ENCODE data around the gene ERO1A.

The ERO1A gene

GRCh38 chr14:52694761-52695480, 437 bp downstream of the ERO1A start:
- peak; percentile 66 for DNase-seq

- no peak for DNase-seq
These were observed 1.8 kb downstream of the ERO1A start for GRCh38 chr14:52693532-52693931.

- DNase-seq, result no peak
These were observed 2.3 kb downstream of the ERO1A start for GRCh38 chr14:52693036-52693435.

GRCh38 chr14:52692248-52692962, 3.0 kb downstream of the ERO1A start:
- DNase-seq, result no peak

- no peak for DNase-seq
These were observed 4.2 kb downstream of the ERO1A start for GRCh38 chr14:52690983-52691760.

- no peak for DNase-seq
These were observed 9.2 kb downstream of the ERO1A start for GRCh38 chr14:52686176-52686575.

GRCh38 chr14:52683985-52684520, 11.3 kb downstream of the ERO1A start:
- DNase-seq, result no peak

GRCh38 chr14:52678591-52678990, 16.8 kb downstream of the ERO1A start:
- DNase-seq, result no peak

GRCh38 chr14:52663850-52664249, 31.5 kb downstream of the ERO1A start:
- DNase-seq, result no peak

- DNase-seq, result no peak
These were observed 34.0 kb downstream of the ERO1A start for GRCh38 chr14:52661314-52661713.

- no peak for DNase-seq
These were observed 34.5 kb downstream of the ERO1A start for GRCh38 chr14:52660832-52661231.

- DNase-seq, result no peak
These were observed 35.0 kb downstream of the ERO1A start for GRCh38 chr14:52660325-52660724.

GRCh38 chr14:52656905-52657304, 38.5 kb downstream of the ERO1A start:
- DNase-seq, result no peak

- no peak for DNase-seq
These were observed 44.6 kb downstream of the ERO1A start for GRCh38 chr14:52650774-52651173.

GRCh38 chr14:52649511-52649910, 45.8 kb downstream of the ERO1A start:
- DNase-seq, result no peak

- no peak for DNase-seq
These were observed 53.6 kb downstream of the ERO1A start for GRCh38 chr14:52641745-52642144.

GRCh38 chr14:52640137-52640536, 55.2 kb downstream of the ERO1A start:
- no peak for DNase-seq

- DNase-seq, result no peak
These were observed 75.7 kb downstream of the ERO1A start for GRCh38 chr14:52619687-52620086.

GRCh38 chr14:52618602-52619001, 76.8 kb downstream of the ERO1A start:
- DNase-seq, result no peak

- no peak for DNase-seq
These were observed 85.2 kb downstream of the ERO1A start for GRCh38 chr14:52610187-52610586.

GRCh38 chr14:52609445-52610044, 85.8 kb downstream of the ERO1A start:
- no peak for DNase-seq

- DNase-seq, result no peak
These were observed 88.3 kb downstream of the ERO1A start for GRCh38 chr14:52607061-52607460.

GRCh38 chr14:52602131-52602530, 93.2 kb downstream of the ERO1A start:
- DNase-seq, result no peak

Measured in right forelimb (tissue), 1 donor.